ENCODE data around the gene LAMB2.
A peak's percentile ranks its signal among the peaks of the same experiment; 100 is the strongest.

The LAMB2 gene

GRCh38 chr3:49132437-49133225, at the start of gene LAMB2:
TSS of gene LAMB2 (minus strand) at chr3:49133050. CDS start at chr3:49132867, 183 bp downstream.
- peak; percentile 40 for DNase-seq

GRCh38 chr3:49181351-49181750, 48.5 kb upstream of the LAMB2 start:
- no peak for DNase-seq

GRCh38 chr3:49180116-49180515, 47.3 kb upstream of the LAMB2 start:
- DNase-seq: no peak

- no peak for DNase-seq
Measured at GRCh38 chr3:49177073-49177472, 44.2 kb upstream of the LAMB2 start.

- no peak for DNase-seq
Measured at GRCh38 chr3:49175530-49175929, 42.7 kb upstream of the LAMB2 start.

GRCh38 chr3:49174397-49174985, 41.6 kb upstream of the LAMB2 start:
- DNase-seq: no peak

- no peak for DNase-seq
Measured at GRCh38 chr3:49173792-49174170, 40.9 kb upstream of the LAMB2 start.

DNA sequence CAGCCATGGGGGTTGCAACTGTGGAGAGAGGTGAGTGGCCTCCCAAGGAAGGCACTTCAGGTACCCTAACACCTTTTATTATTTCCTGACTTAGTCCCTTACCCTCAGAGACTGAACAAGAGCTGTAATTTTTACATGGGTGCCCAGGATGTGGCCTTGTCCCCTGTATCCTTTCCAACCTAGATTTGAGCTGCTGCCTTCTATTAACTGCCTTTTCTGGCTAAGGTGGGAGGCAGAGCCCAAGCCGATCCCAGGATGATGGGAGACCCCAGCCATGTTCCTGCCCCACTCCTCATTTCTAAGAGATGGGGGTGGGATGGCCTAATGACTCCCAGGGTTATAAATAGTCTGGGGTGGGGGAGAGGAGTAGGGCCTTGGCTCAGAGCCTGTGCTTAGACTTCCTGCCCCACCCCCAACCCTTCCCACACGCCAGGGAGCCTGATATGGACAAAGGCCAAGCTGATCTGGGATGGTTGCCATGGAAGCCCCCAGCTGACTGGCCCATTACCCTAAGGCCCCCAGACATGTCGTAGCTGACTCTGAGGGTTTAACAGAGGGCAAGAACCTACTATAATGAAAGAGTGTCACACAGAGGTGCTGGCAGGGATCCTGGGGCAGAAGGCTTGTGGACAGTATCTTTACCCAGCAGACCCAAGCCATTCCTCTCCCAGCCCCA, 40.4 kb upstream of the LAMB2 start:
- peak; percentile 48 for DNase-seq

GRCh38 chr3:49172551-49173041, 39.7 kb upstream of the LAMB2 start:
- DNase-seq: peak; percentile 0

DNA sequence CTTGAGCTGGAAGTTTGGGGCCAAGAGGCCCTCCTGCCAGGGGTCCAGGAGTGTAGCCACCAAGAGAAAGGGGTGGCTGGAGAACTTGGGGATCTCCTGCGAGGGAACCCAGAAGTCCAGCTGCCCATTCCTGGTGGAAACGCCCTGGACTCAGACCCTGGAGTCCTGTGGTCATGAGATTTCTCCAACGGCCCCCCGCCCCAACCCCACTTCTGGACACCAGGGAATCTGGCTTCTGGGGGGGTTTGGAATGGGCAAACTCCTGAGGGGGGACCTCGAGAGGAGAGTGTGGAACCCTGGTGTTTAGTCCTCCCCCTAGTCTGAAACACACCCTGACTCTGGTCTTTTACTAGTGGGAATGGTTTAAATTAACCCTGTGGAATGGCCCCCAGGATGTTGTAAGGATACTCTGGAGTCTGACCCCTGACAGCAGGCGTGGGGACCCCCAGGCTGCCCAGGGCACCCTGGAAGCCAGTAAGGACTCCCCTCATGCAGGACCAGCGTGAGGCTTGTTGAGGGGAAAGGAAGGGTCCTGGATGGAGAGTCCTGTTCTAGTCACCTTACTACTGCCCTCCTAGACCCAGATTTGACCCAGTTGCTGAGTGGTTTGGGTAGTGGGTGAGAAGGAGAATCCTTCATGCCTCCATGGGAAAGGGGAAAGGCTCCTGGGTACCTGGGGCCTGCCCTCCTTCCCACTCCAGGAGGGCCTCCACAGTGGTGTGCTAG, 39.1 kb upstream of the LAMB2 start:
- DNase-seq: no peak

GRCh38 chr3:49171119-49171774, 38.4 kb upstream of the LAMB2 start, which contains the start of gene KLHDC8B:
TSS of gene KLHDC8B (plus strand) at chr3:49171598. CDS start at chr3:49172770, 1,172 bp downstream.
- peak; percentile 64 for DNase-seq

DNA sequence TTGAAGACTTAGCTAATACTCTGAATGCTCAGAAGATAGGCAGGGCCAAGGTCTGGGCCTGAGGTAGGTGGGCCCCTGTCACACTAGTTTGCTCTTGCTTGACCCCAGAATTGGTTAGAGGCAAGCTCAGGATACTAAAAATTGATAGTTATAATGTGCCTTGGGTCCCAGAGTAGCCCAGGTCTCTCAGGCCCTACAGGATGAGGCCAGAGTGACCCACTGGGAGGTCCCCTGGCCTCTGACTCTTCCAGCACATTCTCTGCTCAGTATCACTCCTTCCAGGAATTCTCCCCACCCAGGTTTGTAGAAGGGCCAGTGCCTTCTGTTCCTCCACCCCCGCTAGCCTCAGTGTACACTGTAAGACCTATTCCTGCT, 37.9 kb upstream of the LAMB2 start:
- no peak for DNase-seq

DNA sequence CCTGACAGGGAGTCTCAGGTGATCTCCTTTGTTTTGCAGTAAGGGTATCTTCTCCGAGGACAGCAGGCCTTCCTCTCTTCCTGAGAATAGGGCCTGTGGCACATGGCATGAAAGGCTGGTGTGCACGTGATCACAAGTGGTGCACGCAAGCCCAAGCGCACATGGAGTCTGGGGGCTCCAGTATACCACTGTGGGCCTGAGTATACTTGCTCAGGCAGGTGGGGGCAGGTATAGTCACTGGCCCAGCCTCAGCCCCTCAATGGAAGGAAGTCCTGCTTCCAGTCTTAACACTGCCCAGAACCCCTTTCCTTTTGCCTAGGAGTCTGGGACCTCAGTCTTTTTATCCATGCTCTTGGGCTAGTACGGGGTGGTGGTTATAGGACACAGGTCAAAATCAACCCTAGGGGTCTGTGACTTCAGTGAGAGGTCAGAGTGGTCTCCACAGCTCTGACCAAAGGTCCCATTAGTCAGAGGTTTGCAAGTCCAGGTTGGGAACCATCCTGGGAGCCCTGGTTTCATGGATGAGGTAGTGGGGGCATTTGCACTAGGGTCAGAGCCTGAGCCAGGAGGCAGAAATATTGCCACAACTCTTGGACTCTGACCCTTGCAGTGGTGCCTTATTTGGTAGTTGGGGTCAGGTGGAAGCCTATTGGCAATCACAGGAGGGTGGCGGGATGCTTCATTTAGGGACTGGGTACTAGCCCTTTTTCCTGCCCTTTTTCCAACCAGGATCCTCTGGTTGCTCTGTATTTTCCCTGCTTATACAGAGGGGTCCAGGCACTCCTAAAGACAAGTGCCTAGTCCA, 34.1 kb upstream of the LAMB2 start:
- no peak for DNase-seq

DNA sequence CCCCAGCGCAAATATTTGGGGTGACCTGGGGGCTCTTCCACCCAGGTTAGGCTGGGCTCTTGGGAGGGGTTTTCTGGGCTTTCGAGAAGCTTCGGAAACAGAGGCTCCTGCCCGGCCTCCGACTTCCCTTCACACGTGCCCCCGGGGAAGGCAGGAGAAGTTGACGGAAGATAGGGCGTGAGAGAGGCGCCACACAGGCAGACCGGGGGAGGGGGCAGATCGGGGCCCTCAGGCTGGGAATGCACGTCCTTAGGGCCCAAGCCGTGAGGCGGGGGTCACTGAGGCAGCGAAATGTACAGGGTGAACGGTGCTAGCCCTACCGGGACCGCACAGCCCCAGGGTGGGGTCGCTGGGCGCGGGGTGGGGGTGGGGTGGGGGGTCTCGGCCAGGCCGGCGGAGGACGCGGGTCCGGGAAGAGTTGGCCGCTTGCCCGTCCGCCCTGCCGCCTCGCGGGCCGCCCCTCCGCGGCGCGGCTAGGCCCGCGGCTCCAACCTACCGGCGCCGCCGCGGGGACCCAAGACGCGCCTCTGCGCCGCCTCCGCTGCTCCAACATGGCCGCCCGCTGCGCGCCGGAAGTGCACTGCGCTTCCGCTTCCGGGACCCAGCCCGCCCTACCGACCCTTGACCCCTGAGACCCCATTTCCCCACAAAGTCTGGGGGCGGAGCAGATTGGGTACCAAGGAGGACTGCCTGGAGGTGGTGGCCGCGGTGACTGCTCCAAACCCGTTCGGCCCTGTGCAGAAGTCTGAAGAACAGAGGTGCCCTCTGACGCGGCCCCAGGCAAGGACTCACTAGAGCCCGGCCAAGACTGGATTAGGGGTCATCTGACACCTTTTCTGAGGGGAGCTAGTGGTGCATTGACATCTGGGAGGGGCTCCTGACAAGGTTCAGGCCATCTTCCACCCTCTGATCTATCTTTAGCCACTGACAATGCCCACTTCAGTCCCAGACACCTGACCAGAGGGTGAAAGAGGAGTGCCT, 33.2 kb upstream of the LAMB2 start, which contains the start of gene CCDC71:
TSS of gene CCDC71 (minus strand) at position 561 of the 981 bp plus-strand sequence. CDS start 2,123 bp downstream, outside the sequence.
- peak; percentile 69 for DNase-seq

- DNase-seq: no peak
Measured at GRCh38 chr3:49164983-49165720, 32.3 kb upstream of the LAMB2 start.

GRCh38 chr3:49163609-49164008, 30.8 kb upstream of the LAMB2 start:
- no peak for DNase-seq

- DNase-seq: no peak
Measured at GRCh38 chr3:49162751-49163419, 30.0 kb upstream of the LAMB2 start.

GRCh38 chr3:49161808-49162530, 29.1 kb upstream of the LAMB2 start:
- no peak for DNase-seq
